ENCODE data around the gene HECW1. TPM values are rescaled to one million over a fixed set of nuclear protein-coding genes. Genes with fewer than 3 reads are reported as not detected.
"Not testable (repeated sequence)": the region's sequence is repeated elsewhere in the genome, so short reads cannot be mapped to it uniquely, and the experiment has no call there.

The HECW1 gene
- total and polyA plus RNA-seq, 5 donors = 0.16 TPM; not detected in 4

DNA sequence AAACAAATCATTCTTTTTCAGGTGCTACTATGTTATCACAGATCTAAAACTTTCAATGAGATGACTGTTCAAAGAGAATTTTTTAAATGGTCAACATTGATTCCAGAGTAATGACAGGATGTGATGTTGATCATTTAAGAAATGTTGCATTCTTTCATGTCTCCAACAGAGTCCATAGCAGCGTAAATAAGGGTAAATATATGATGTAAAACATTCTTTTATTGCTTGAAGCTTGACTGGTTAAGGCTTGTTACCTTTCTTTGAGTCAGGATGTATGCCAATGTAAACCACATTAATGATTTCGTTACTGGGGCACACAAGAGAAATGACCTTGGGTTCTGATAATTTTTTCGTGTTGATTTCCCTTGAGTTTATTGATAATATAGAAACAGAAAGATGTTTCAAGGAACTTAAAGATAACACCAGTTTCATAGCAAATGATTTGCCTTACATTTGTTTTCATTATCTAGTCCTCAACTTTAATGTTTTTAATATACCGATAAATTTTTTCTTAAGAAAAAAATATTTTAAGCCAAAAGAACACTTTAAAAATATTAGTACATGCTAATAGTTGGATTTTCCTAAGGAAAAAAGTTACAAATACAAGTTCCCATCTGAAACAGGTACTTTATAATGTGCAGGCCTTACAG, 473.9 kb downstream of the HECW1 start:
- intact Hi-C loops (cut with DNase I) = no loop called here
- 66% methylated on average over 4 of the region's 4 CpGs for WGBS

DNA sequence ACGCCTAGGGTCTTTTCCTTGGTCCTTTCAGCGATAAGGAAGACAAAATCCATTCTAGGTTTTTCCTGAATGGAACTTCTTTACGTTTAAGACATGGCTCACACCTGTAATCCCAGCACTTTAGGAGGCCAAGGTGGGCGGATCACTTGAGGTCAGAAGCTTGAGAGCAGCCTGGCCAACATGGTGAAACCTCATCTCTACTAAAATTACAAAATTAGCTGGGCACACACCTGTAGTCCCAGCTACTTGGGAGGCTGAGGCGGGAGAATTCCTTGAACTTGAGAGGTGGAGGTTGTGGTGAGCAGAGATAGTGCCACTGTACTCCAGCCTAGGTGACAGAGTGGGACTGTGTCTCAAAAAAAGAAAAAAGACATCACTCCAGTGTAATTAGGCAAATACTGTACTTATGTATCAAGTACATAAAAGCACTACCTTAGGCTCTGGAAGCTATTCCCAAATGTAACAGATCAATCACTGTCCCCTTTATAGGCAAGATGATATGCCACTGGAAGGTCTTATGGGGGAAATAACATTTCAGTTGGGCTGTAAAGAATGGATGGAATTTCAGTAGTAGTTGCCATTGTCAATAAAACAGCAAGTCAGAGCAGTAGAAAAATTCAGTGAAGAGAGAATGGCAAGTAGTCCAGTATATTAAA, 476.2 kb downstream of the HECW1 start:
- H3K27me3 ChIP-seq (ENCODE audit: control insufficient read depth, insufficient read depth) = no peaks in the 10 kb centered on the region
- H3K4me3 ChIP-seq (ENCODE audit: low read length) = no peak overlapping the region
- WGBS = 96% methylated on average over 5 of the region's 5 CpGs
- DNase-seq (no peak), ATAC-seq (no peak)
- no peaks in the 10 kb centered on the region for H3K4me1 ChIP-seq (ENCODE audit: control insufficient read depth, insufficient read depth, low read length)
- intact Hi-C loops (cut with DNase I) = no loop called here
- no peak overlapping the region for H3K27ac ChIP-seq (ENCODE audit: low read length)
- H3K9me3 ChIP-seq (ENCODE audit: control insufficient read depth, low read length) = no peaks in the 10 kb centered on the region

More for the DNA sequence above, 473.9 kb downstream of the HECW1 start:
- Histone ChIP-seq H3K27ac (ENCODE audit: low read length) (no peak overlapping the region), H3K9me3 (ENCODE audit: control insufficient read depth, low read length) (no peaks in the 10 kb centered on the region), H3K4me1 (ENCODE audit: control insufficient read depth, insufficient read depth, low read length) (no peaks in the 10 kb centered on the region), H3K4me3 (ENCODE audit: low read length) (no peak overlapping the region), H3K27me3 (ENCODE audit: control insufficient read depth, insufficient read depth) (no peaks in the 10 kb centered on the region)
- ATAC-seq (no peak), DNase-seq (no peak)

DNA sequence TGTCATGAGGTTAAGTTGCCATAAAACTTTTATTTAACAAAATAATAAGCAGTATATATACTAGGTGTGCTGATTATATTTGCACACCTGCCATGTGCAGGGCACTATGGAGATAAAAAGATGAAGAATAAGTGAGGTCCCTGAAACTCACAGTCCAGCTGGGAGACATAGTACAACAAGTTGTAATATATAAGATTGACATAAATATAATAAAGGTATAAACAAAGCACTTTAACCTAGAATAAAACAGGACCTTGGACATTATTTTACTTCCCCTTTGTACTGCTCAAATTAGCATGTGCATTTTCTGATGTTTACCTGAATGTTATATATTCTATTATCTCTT, 476.7 kb downstream of the HECW1 start:
- Histone ChIP-seq H3K4me3 (ENCODE audit: low read length) (no peak overlapping the region), H3K4me1 (ENCODE audit: control insufficient read depth, insufficient read depth, low read length) (no peaks in the 10 kb centered on the region), H3K27ac (ENCODE audit: low read length) (no peak overlapping the region), H3K27me3 (ENCODE audit: control insufficient read depth, insufficient read depth) (no peaks in the 10 kb centered on the region), H3K9me3 (ENCODE audit: control insufficient read depth, low read length) (no peaks in the 10 kb centered on the region)
- DNase-seq (no peak), ATAC-seq (no peak)
- intact Hi-C loops (cut with DNase I) = no loop called here

DNA sequence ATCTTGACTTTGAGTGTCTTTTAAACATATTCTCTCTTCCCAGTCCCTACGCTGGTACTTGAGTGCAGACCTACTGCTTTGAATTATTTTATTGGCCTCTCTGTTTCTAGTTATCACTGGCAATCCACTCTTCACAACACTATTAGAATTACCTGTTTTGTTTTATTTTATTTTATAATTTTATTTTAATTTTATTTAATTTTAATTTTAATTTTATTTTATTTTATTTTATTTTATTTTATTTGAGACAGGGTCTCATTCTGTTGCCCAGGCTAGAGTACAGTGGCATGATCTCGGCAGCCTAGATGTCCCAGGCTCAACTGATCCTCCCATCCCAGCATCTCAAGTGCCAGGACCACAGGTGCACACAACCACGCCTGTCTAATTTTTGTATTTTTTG, 477.3 kb downstream of the HECW1 start:
- H3K4me3 ChIP-seq (ENCODE audit: low read length) = no peak overlapping the region

DNA sequence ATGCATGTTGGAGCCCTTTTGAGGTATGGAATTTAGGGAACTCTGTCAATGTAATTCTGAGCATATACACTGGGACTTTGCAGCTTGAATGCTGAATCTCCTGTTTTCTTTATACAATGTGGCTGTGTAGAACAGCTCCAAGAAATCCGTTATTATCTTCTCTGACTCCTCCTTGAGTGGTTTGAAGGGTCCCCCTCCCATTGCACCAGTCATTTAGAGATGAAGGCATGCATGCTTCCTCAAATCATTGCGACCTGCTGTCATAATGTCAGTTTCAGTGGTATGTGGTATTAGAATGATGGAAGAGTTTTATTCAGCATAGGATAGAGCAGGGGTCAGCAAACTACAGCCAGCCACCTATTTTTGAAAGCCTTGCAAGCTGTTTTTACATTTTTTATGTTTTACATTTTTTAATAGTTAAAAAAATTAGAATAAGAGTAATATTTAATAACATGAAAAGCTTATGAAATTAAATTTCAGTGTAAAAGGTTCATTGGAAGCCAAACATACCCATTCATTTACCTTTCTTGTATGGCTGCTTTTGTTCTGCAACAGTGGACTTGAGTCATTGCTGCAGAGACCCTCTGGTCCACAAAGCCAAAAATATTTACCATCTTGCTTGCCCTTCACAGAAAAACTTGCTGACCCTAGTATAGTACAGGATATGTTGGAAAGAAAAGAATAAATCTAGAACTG, 478.6 kb downstream of the HECW1 start:
- WGBS = 56% methylated on average over 2 of the region's 2 CpGs
- no peak overlapping the region for H3K4me3 ChIP-seq (ENCODE audit: low read length)
- no peaks in the 10 kb centered on the region for H3K27me3 ChIP-seq (ENCODE audit: control insufficient read depth, insufficient read depth)
- no peak overlapping the region for H3K27ac ChIP-seq (ENCODE audit: low read length)
- H3K9me3 ChIP-seq (ENCODE audit: control insufficient read depth, low read length) = no peaks in the 10 kb centered on the region
- no peak for ATAC-seq
- DNase-seq = no peak
- intact Hi-C loops (cut with DNase I) = no loop called here
- H3K4me1 ChIP-seq (ENCODE audit: control insufficient read depth, insufficient read depth, low read length) = no peaks in the 10 kb centered on the region

More for the DNA sequence above, 477.3 kb downstream of the HECW1 start:
- no peaks in the 10 kb centered on the region for H3K27me3 ChIP-seq (ENCODE audit: control insufficient read depth, insufficient read depth)
- DNase-seq = no peak
- H3K27ac ChIP-seq (ENCODE audit: low read length) = no peak overlapping the region
- no peaks in the 10 kb centered on the region for H3K4me1 ChIP-seq (ENCODE audit: control insufficient read depth, insufficient read depth, low read length)
- intact Hi-C loops (cut with DNase I) = no loop called here
- WGBS = 96% methylated on average over 3 of the region's 3 CpGs
- no peak for ATAC-seq
- no peaks in the 10 kb centered on the region for H3K9me3 ChIP-seq (ENCODE audit: control insufficient read depth, low read length)

DNA sequence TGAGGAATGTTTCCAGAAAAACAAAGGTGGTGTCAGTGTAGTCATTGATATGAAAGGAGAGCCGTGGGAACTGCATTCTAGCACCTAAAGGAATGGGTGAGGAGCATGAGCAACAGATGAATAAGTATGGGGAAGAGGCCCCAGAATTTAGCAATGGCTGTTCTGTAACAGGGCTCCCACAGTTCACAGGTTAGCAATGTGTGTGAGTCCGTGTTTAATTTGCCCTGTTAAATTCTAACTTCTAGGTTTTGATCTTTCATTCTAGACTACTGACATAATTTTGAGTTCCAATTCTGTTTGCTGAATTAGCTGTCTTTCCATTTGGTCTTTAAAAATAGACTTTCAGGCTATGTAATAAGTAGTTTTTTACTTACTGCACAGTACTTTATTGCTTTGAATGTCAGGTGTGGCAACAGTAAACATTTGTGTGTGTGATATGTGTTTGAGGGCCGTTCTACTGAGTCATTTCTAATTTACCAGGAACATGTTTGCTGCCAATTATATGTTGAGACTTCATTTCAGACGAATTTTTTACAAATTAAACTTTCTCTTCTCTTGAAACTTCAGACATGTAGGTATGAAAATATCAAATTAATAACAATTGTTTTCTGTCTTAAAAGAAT, 479.2 kb downstream of the HECW1 start:
- no peaks in the 10 kb centered on the region for H3K27me3 ChIP-seq (ENCODE audit: control insufficient read depth, insufficient read depth)
- 62% methylated on average over 4 of the region's 4 CpGs for WGBS
- H3K27ac ChIP-seq (ENCODE audit: low read length) = no peak overlapping the region
- H3K9me3 ChIP-seq (ENCODE audit: control insufficient read depth, low read length) = no peaks in the 10 kb centered on the region
- intact Hi-C loops (cut with DNase I) = no loop called here
- H3K4me1 ChIP-seq (ENCODE audit: control insufficient read depth, insufficient read depth, low read length) = no peaks in the 10 kb centered on the region
- ATAC-seq (no peak), DNase-seq (no peak)
- H3K4me3 ChIP-seq (ENCODE audit: low read length) = no peak overlapping the region

DNA sequence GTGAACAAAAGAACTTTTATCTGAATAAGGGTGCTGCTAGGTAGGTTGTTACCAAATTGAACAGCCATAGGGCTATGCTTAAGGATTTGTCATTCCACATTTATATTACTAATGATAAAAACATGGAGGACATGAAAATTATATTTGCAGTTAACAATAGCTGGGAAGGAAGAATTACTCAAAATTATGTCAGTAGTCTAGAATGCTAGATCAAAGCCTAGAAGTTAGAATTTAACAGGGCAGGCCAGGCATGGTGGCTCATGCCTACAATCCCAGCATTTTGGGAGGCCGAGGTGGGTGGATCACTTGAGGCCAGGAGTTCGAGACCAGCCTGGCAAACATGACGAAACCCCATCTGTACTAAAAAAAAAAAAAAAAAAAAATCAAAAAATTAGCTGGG, 479.9 kb downstream of the HECW1 start:
- H3K9me3 ChIP-seq (ENCODE audit: control insufficient read depth, low read length) = no peaks in the 10 kb centered on the region
- ATAC-seq (no peak), DNase-seq (no peak)
- no peaks in the 10 kb centered on the region for H3K27me3 ChIP-seq (ENCODE audit: control insufficient read depth, insufficient read depth)
- no peak overlapping the region for H3K4me3 ChIP-seq (ENCODE audit: low read length)
- H3K4me1 ChIP-seq (ENCODE audit: control insufficient read depth, insufficient read depth, low read length) = no peaks in the 10 kb centered on the region
- no peak overlapping the region for H3K27ac ChIP-seq (ENCODE audit: low read length)
- intact Hi-C loops (cut with DNase I) = no loop called here
- 93% methylated on average over 3 of the region's 3 CpGs for WGBS

DNA sequence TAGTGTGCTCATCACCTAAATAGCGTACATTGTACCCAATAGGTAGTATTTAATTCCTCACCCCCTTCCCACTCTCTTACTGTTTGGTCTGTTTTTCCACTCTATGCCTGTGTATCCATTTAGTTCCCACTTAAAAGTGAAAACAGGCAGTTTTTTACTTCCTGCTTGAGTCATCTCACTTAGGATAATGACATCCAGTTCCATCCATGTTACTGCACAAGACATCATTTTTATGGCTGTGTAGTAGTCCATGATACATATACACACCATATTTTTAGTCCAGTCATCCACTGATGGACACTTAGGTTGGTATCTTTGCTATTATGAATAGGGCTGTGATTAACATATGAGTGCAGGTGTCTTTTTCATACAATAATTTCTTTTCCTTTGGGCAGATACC, 480.6 kb downstream of the HECW1 start:
- Histone ChIP-seq H3K4me3 (ENCODE audit: low read length) (no peak overlapping the region), H3K27me3 (ENCODE audit: control insufficient read depth, insufficient read depth) (no peaks in the 10 kb centered on the region), H3K27ac (ENCODE audit: low read length) (no peak overlapping the region), H3K4me1 (ENCODE audit: control insufficient read depth, insufficient read depth, low read length) (no peaks in the 10 kb centered on the region), H3K9me3 (ENCODE audit: control insufficient read depth, low read length) (no peaks in the 10 kb centered on the region)
- intact Hi-C loops (cut with DNase I) = no loop called here
- ATAC-seq (no peak), DNase-seq (no peak)
- WGBS = 96% methylated on average over 1 of the region's 1 CpG

DNA sequence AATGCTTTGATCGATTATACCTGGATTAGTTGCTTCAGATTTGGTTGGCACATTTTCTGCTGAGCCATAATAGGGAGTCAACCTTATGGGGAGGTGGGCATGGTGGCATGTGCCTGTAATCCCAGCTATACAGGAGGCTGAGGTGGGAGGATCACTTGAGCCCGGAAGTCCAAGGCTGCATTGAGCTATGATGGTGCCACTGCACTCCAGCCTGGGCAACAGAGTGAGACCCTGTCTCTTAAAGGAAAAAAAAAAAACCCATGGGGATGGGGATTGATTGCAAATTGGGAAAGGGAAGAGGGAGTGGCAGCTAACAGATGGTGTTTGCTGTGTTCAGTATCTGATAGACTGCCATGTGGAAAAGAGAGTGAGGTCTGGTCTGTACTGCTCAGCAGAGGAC, 481.6 kb downstream of the HECW1 start:
- no peak for ATAC-seq
- Histone ChIP-seq H3K27me3 (ENCODE audit: control insufficient read depth, insufficient read depth) (no peaks in the 10 kb centered on the region), H3K27ac (ENCODE audit: low read length) (no peak overlapping the region), H3K9me3 (ENCODE audit: control insufficient read depth, low read length) (no peaks in the 10 kb centered on the region), H3K4me1 (ENCODE audit: control insufficient read depth, insufficient read depth, low read length) (no peaks in the 10 kb centered on the region), H3K4me3 (ENCODE audit: low read length) (no peak overlapping the region)
- no peak for DNase-seq
- intact Hi-C loops (cut with DNase I) = no loop called here
- 96% methylated on average over 2 of the region's 2 CpGs for WGBS

DNA sequence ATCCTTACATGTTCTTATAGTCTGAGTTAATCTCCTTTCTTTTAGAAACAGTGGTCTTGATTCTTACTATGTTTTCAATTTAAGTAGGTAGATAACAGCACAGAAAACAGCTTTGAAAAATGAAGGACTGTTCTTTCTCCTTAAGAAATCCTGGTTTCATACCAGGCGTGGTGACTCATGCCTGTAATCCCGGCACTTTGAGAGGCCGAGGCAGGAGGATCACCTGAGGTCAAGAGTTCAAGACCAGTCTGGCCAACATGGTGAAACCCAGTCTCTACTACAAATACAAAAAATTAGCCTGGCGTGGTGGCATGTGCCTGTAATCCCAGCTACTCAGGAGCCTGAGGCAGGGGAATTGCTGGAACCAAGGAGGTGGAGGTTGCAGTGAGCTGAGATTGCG, 484.0 kb downstream of the HECW1 start:
- ATAC-seq; H3K4me3 ChIP-seq (ENCODE audit: low read length); DNase-seq; H3K27ac ChIP-seq (ENCODE audit: low read length); H3K27me3 ChIP-seq (ENCODE audit: control insufficient read depth, insufficient read depth); H3K9me3 ChIP-seq (ENCODE audit: control insufficient read depth, low read length); H3K4me1 ChIP-seq (ENCODE audit: control insufficient read depth, insufficient read depth, low read length): not testable (repeated sequence)
- intact Hi-C loops (cut with DNase I) = loop anchor here in 1 of 4 donors (5.0 kb wide), 1 partner anchor 36 kb away; no protein-coding TSS in a partner anchor
- WGBS = 88% methylated on average over 5 of the region's 5 CpGs

DNA sequence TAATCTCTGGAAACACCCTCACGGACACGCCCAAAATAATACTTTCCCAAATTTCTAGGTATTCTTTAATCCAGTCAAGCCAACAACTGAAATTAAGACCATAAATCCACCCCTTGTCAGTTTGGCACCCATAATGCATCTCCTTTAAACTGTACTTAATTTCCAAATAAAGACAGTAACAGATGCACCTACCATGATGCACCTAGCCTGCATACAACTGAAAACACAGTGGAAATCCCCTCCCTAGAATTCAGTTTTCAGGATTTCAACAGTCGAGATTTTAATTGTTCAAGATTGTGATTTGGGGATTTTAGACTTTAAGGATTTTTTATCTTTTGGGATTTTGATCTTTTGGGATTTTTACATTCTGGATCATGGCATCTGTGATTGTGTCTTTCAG, 487.6 kb downstream of the HECW1 start:
- Histone ChIP-seq H3K27ac (ENCODE audit: low read length) (no peak overlapping the region), H3K4me1 (ENCODE audit: control insufficient read depth, insufficient read depth, low read length) (peaks cover 1% of the 10 kb centered on the region), H3K4me3 (ENCODE audit: low read length) (no peak overlapping the region), H3K9me3 (ENCODE audit: control insufficient read depth, low read length) (no peaks in the 10 kb centered on the region), H3K27me3 (ENCODE audit: control insufficient read depth, insufficient read depth) (no peaks in the 10 kb centered on the region)
- DNase-seq (no peak), ATAC-seq (no peak)
- intact Hi-C loops (cut with DNase I) = no loop called here
- whole genome bisulfite sequencing = 98% methylated on average over 3 of the region's 3 CpGs

Data from right cardiac atrium (tissue), 5 donors.